Stimulated activated naive CD8-positive, alpha-beta T cell treated with anti-CD3 and anti-CD28 coated beads, Interleukin-15, amount 100 ng/mL, for 72 hours (primary cell): ENCODE measurements around the gene CCDC88C.
"Not testable (repeated sequence)": the region's sequence is repeated elsewhere in the genome, so short reads cannot be mapped to it uniquely, and the experiment has no call there.

Experiments used
- ATAC-seq: fragments of 150-1000 bp; cut with Tn5 transposase; 2 replicates; pipeline ENCODE4 v1.10.0; 2021; ENCODE audit warnings: mild to moderate bottlenecking, moderate library complexity
- DNase-seq, 2 donors: peaks; one replicate each; pipeline ENCODE4 v3.0.0; 2021 to 2022
- H3K27ac Mint-ChIP-seq, 2 donors: one replicate each; pipeline ENCODE4 v1.8.0; 2022; ENCODE audit warnings: mild to moderate bottlenecking in 2 of 2, mixed read lengths in 2 of 2, moderate library complexity in 2 of 2
- H3K27me3 Mint-ChIP-seq: one replicate; pipeline ENCODE4 v1.8.0; 2022; ENCODE audit warnings: mixed read lengths
- H3K4me1 Mint-ChIP-seq: one replicate; pipeline ENCODE4 v1.8.0; 2022; ENCODE audit warnings: mild to moderate bottlenecking, mixed read lengths
- H3K4me3 Mint-ChIP-seq, 2 donors: one replicate each; pipeline ENCODE4 v1.8.0; 2022; ENCODE audit warnings: mild to moderate bottlenecking in 2 of 2, mixed read lengths in 2 of 2, moderate library complexity in 1 of 2
- H3K9me3 Mint-ChIP-seq, 2 donors: one replicate each; pipeline ENCODE4 v1.8.0; 2022; ENCODE audit warnings: mixed read lengths in 2 of 2

The CCDC88C gene

DNA sequence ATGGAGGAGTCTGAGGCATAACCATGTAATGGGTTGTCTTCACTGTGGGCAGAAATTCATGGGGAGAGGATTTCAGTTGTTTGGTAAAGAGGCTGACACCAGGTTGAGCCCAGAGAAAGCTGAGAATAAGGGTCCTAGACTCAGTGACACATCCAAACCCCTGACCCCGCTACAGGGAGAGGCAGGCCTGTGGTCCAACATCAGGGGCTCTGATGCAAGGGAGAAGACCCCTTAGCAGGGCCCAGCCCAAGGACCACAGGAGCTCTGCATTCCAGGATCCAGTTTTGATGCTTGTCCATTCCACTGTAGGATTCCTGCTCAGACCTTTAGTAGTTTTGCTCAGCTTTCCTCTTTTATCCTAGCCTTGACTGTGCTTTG, 188.6 kb downstream of the CCDC88C start:
- DNase-seq (no peak), ATAC-seq (no peak)
- Mint-ChIP-seq H3K4me1 (peaks cover 92% of the 10 kb centered on the region), H3K27me3 (no peaks in the 10 kb centered on the region), H3K9me3 (peaks cover 5 to 8% of the 10 kb centered on the region in 2 donors), H3K27ac (peak overlapping the region; percentile 97 to 98), H3K4me3 (peak overlapping the region; percentile 78)

DNA sequence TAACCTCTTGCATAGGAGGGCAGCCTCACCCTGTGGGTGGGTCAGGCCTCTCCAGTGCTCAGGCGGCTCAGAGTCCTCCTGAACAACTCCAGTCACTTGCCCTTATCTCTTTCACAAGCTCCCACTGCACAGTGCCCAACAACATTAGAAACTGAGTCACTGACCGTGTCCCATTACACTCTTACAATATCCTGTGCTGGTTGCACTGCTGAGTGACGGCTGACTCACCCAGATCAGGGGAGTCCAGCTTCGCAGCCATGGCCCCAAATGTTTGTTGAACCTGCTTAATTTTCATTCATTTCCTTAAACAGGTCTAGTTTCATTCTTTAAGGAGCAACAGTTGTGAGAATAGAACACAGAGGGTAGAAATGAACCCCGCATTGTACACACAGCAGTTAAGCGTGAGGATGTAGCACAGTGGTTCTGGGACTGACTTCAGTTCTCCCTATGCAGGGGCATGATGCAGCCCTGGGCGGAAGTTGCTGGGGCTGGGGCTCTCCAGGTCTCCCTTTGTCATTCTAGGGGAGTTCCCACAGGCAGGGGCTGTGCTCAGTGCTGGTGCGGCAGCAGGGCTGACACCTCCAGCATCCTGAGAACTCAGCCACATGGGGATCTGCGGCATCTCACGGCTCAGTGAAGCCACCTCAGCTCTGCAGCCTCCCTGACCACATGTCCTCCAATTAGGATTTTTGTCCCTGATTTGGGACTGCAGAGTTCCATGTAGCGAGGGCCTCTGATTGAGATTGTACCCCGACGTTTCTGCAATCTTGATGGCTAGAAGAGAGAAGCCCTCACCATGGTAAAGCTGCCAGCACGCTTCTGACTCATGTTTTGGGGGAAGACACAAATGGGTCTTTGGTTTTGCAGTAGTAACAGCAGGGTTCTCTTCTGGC, 189.3 kb downstream of the CCDC88C start:
- Mint-ChIP-seq H3K4me3 (peak overlapping the region; percentile 78), H3K27ac (peak overlapping the region; percentile 96 to 97), H3K27me3 (no peaks in the 10 kb centered on the region), H3K9me3 (peaks cover 8 to 11% of the 10 kb centered on the region in 2 donors), H3K4me1 (peaks cover 94% of the 10 kb centered on the region)
- ATAC-seq (peak; percentile 92), DNase-seq (peak; percentile 90 to 96)

DNA sequence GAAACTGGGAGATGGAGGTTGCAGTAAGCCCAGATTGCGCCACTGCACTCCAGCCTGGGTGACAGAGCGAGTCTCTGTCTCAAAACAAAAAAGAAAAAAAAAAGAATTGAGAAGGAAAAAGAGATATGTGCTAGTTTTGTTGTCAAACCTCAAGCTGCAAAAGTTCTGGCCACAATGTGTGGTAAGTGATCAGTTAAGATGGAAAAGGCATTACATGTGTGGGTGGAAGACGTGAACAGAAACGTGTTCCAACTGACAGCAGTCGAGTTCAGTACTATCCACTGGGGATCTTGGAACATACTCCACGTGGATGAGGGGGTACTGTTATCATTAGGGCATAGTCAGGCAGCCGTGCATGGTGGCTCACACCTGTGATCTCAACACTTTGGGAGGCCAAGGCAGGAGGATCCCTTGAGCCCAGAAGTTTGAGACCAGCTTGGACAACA, 190.4 kb downstream of the CCDC88C start:
- peak; percentile 36 to 54 for DNase-seq
- Mint-ChIP-seq H3K9me3 (peaks cover 14 to 17% of the 10 kb centered on the region in 2 donors), H3K4me3 (peak overlapping the region; percentile 54 to 78), H3K4me1 (peaks cover 95% of the 10 kb centered on the region), H3K27ac (peak overlapping the region; percentile 96 to 97), H3K27me3 (no peaks in the 10 kb centered on the region)
- no peak for ATAC-seq

DNA sequence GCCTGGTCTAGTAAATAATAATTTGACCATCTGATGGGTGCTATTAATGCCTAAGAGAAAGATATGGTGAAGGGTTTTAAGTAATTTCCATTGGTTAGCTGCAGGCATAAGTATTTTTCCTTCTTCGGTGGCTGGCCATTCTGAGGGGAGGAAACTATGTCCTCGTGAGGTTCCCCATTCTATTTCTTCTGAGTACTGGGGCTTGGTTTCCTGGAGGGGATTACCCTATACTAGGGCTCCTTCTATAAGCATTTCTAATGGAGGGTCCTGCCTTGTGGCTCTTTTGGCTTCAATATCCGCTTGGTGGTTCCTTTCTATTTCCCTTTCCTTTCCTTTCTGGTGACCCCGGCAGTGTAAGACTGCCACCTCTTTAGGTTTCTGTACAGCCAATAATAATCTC, 191.3 kb downstream of the CCDC88C start:
- not testable (repeated sequence) for ATAC-seq, DNase-seq
- peak overlapping the region; percentile 82 to 97 for H3K27ac Mint-ChIP-seq

DNA sequence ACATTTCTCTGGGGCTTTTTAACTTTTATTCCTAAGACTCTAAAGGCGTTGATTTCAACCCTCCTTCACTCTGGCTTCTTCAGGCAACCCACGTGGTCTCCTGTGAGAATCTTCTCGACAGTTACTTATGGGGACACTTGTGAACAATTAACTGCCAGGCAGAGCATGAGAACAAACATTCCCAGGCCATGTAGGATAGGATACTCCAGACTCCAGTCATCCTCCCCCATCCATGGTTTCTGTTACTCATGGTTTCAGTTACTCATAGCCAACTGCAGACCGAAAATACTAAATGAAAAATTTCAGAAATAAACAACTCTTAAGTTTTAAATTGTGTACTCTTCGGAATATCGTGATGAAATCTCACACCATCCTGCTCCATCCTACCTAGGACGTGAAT, 192.6 kb downstream of the CCDC88C start:
- Mint-ChIP-seq H3K27ac (no peak overlapping the region), H3K27me3 (no peaks in the 10 kb centered on the region), H3K9me3 (peaks cover 9 to 24% of the 10 kb centered on the region in 2 donors), H3K4me3 (peak overlapping the region in 1 of 2 donors; percentile 31), H3K4me1 (peaks cover 95% of the 10 kb centered on the region)
- DNase-seq (no peak), ATAC-seq (no peak)

More for the DNA sequence above, 191.3 kb downstream of the CCDC88C start:
- Mint-ChIP-seq H3K4me1 (peaks cover 95% of the 10 kb centered on the region), H3K9me3 (peaks cover 14 to 26% of the 10 kb centered on the region in 2 donors), H3K4me3 (peak overlapping the region; percentile 54 to 78)
- H3K27me3 Mint-ChIP-seq = not testable (repeated sequence)

DNA sequence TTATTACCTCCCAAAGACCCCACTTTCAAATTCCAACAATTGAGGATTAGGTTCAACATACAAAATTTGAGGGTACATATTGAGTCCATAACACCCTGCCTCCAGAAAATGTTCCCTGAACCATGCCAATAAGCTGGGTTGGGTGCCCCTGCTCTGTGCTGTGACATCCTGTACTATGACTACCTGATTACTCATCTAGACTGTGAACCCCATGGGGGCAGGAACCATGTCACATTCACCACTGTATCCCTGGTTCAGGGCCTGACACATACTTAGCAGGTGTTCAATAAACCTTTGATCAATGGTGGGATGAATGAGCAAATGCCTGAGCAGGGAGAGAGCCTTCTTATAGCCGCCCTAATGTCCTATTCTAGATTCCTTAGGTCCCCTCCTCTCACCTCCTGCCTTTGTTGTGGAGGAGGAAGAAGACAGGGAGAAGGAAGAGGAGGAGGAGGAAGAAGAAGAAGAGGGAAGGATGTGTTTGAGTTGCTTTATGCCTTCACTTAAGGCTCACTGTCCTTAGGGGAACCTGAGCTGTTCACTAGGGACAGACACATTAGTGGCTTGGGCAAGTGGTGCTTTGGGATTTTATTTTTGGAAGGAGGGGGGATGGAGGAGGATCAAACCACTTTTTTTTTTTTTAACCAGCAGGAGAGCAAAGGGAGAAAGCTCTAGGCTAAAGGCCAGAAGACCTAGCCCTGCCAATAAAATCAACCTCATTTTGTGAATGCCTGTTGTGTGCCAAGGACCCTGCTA, 194.4 kb downstream of the CCDC88C start:
- Mint-ChIP-seq H3K9me3 (peaks cover 9 to 24% of the 10 kb centered on the region in 2 donors), H3K27me3 (no peaks in the 10 kb centered on the region), H3K27ac (peak overlapping the region; percentile 55 to 71), H3K4me3 (no peak overlapping the region), H3K4me1 (peaks cover 77% of the 10 kb centered on the region)
- no peak for DNase-seq
- peak; percentile 57 for ATAC-seq
